Stimulated activated CD4-positive, alpha-beta T cell treated with anti-CD3 and anti-CD28 coated beads, Interleukin-4, amount 100 ng/mL, for 1 hour (primary cell): Measurements from ENCODE around the gene RNF130.
A peak's percentile ranks its signal among the peaks of the same experiment; 100 is the strongest.

Source experiments
- DNase-seq: peaks from one replicate; pipeline ENCODE4 v3.0.0-alpha.2; 2020

RNF130 gene

GRCh38 chr5:179908528-179908927 lies 163.0 kb downstream of the RNF130 start:
- no peak for DNase-seq

GRCh38 chr5:179907556-179908324 lies 163.8 kb downstream of the RNF130 start, which contains the start of gene TBC1D9B:
TSS of gene TBC1D9B (minus strand) at chr5:179907897. CDS start at chr5:179907821, 76 bp downstream.
- DNase-seq: peak; percentile 72

GRCh38 chr5:179906795-179907555 lies 164.6 kb downstream of the RNF130 start:
- DNase-seq: peak; percentile 22

- no peak for DNase-seq
Measured at GRCh38 chr5:179906294-179906794, 165.2 kb downstream of the RNF130 start.

- DNase-seq: no peak
Measured at GRCh38 chr5:179905161-179905560, 166.4 kb downstream of the RNF130 start.
